Liver (tissue), 9 donors: ENCODE data around the gene PTRH1. TPM values are rescaled to one million over a fixed set of nuclear protein-coding genes. Genes with fewer than 3 reads are reported as not detected.

Experiments
- DNase-seq: peaks from one replicate; pipeline ENCODE4 v3.0.0-alpha.2; 2017; ENCODE audit warnings: low spot score
- H3K27ac ChIP-seq, 2 donors: one replicate each; pipeline ENCODE4 v1.7.0; 2013; ENCODE audit warnings: inconsistent platforms in 2 of 2, low read length in 2 of 2, control low read depth in 1 of 2, low read depth in 1 of 2, mild to moderate bottlenecking in 1 of 2
- H3K27me3 ChIP-seq, 4 donors: one replicate each; pipeline versions ENCODE4 v1.6.1 to v1.7.0; 2013; ENCODE audit warnings: low read length in 3 of 4, inconsistent platforms in 1 of 4, mild to moderate bottlenecking in 1 of 4, moderate library complexity in 1 of 4; ENCODE audit not compliant: control insufficient read depth in 4 of 4, insufficient read depth in 4 of 4
- H3K36me3 ChIP-seq, 4 donors: one replicate each; pipeline versions ENCODE4 v1.6.1 to v1.7.0; 2013; ENCODE audit warnings: low read length in 3 of 4, mild to moderate bottlenecking in 3 of 4, low read depth in 1 of 4, moderate library complexity in 1 of 4; ENCODE audit not compliant: control insufficient read depth in 4 of 4, insufficient read depth in 3 of 4
- H3K4me1 ChIP-seq, 4 donors: one replicate each; pipeline versions ENCODE4 v1.6.1 to v1.7.0; 2013; ENCODE audit warnings: low read length in 3 of 4, mild to moderate bottlenecking in 3 of 4, moderate library complexity in 1 of 4; ENCODE audit not compliant: control insufficient read depth in 4 of 4, insufficient read depth in 4 of 4
- H3K4me3 ChIP-seq, 3 donors: one replicate each; pipeline versions ENCODE4 v1.6.1 to v1.7.0; 2013; ENCODE audit warnings: low read length in 3 of 3, control low read depth in 1 of 3, low read depth in 1 of 3, mild to moderate bottlenecking in 1 of 3
- H3K9ac ChIP-seq, 2 donors: one replicate each; pipeline ENCODE4 v1.7.0; 2013; ENCODE audit warnings: low read length in 2 of 2, mild to moderate bottlenecking in 2 of 2, moderate library complexity in 2 of 2, control low read depth in 1 of 2, low read depth in 1 of 2
- H3K9me3 ChIP-seq, 4 donors: one replicate each; pipeline versions ENCODE4 v1.6.1 to v1.7.0; 2013; ENCODE audit warnings: low read length in 3 of 4; ENCODE audit not compliant: control insufficient read depth in 4 of 4
- EGR1 ChIP-seq, 2 donors: IDR thresholded peaks; 2 replicates each; pipeline ENCODE4 v1.6.1; 2016 to 2018; ENCODE audit warnings: antibody characterized with exemption in 2 of 2, low read depth in 2 of 2
- FOXA1 ChIP-seq: IDR thresholded peaks from 2 replicates; pipeline ENCODE4 v1.6.1; 2016; ENCODE audit warnings: antibody characterized with exemption
- FOXA2 ChIP-seq: IDR thresholded peaks from 2 replicates; pipeline ENCODE4 v1.6.1; 2016; ENCODE audit warnings: antibody characterized with exemption
- GABPA ChIP-seq, 2 donors: IDR thresholded peaks in 1 of 2; conservative IDR thresholded peaks in 1 of 2; 2 replicates each; pipeline ENCODE4 v1.6.1; 2016; ENCODE audit warnings: antibody characterized with exemption in 2 of 2, mild to moderate bottlenecking in 1 of 2, moderate library complexity in 1 of 2
- HNF4A ChIP-seq, 2 donors: conservative IDR thresholded peaks; 2 replicates each; pipeline ENCODE4 v1.6.1; 2016; ENCODE audit warnings: antibody characterized with exemption in 2 of 2, mild to moderate bottlenecking in 2 of 2
- HNF4G ChIP-seq: IDR thresholded peaks from 2 replicates; pipeline ENCODE4 v1.6.1; 2016; ENCODE audit warnings: antibody characterized with exemption
- JUND ChIP-seq, 2 donors: IDR thresholded peaks; 2 replicates each; pipeline ENCODE4 v1.6.1; 2016; ENCODE audit warnings: antibody characterized with exemption in 2 of 2
- MAX ChIP-seq: IDR thresholded peaks from 2 replicates; pipeline ENCODE4 v1.6.1; 2016; ENCODE audit warnings: antibody characterized with exemption
- RAD21 ChIP-seq, 2 donors: IDR thresholded peaks; 2 replicates each; pipeline ENCODE4 v1.6.1; 2016; ENCODE audit warnings: antibody characterized with exemption in 2 of 2, mild to moderate bottlenecking in 2 of 2
- RXRA ChIP-seq, 2 donors: IDR thresholded peaks; 2 replicates each; pipeline ENCODE4 v1.6.1; 2017 to 2018; ENCODE audit warnings: antibody characterized with exemption in 2 of 2, mild to moderate bottlenecking in 1 of 2
- YY1 ChIP-seq: IDR thresholded peaks from 2 replicates; pipeline ENCODE4 v1.6.1; 2016; ENCODE audit warnings: antibody characterized with exemption, mild to moderate bottlenecking
- WGBS: extraction: QIAGEN DNeasy Blood & Tissue Kit; methylation state at CpG from one replicate; pipeline ENCODE4 v1.1.7; 2013; 5-methylcytosine and 5-hydroxymethylcytosine counted together
- polyA plus RNA-seq, 2 donors: library from polyadenylated mRNA; stranded (reverse) in 1 of 2; unstranded in 1 of 2; fragments of 200-250 nt in 1 of 2; fragments of >200 nt in 1 of 2; fragmentation: Nextera tagmentation in 1 of 2; extraction: Ambion mirVana in 1 of 2; gene quantifications; one replicate each; pipeline versions ENCODE4 v1.2.1 to v1.2.3, GENCODE V29; 2013 to 2015
- total RNA-seq, 2 donors: library from RNA; depleted of rRNA; stranded (reverse); fragments of >200 nt; gene quantifications; one replicate each; pipeline ENCODE4 v1.2.3, GENCODE V29; 2014
- TF ChIP-seq, protein P1 (sequence below): fragments of 150-350 bp; IDR thresholded peaks from 2 replicates; pipeline ENCODE4 v1.5.1; 2017; ENCODE audit warnings: improper control_type of control experiment, low read depth, low read length; ENCODE audit not compliant: missing input control
- TF ChIP-seq, protein P2 (sequence below): IDR thresholded peaks from 2 replicates; pipeline ENCODE4 v1.6.1; 2016; ENCODE audit warnings: antibody characterized with exemption
- TF ChIP-seq, protein P3 (sequence below): IDR thresholded peaks from 2 replicates; pipeline ENCODE4 v1.6.1; 2016; ENCODE audit warnings: antibody characterized with exemption
- TF ChIP-seq, protein P4 (sequence below): IDR thresholded peaks from 2 replicates; pipeline ENCODE4 v1.6.1; 2016; ENCODE audit warnings: antibody characterized with exemption, mild to moderate bottlenecking
- donor health status: healthy.
- donor health status: healthy.
- donor health status: healthy.
- donor health status: healthy.
- donor health status: healthy.

The PTRH1 gene
- total and polyA plus RNA-seq, 4 donors: 6.7 to 21.6 (median 9.7) TPM

DNA sequence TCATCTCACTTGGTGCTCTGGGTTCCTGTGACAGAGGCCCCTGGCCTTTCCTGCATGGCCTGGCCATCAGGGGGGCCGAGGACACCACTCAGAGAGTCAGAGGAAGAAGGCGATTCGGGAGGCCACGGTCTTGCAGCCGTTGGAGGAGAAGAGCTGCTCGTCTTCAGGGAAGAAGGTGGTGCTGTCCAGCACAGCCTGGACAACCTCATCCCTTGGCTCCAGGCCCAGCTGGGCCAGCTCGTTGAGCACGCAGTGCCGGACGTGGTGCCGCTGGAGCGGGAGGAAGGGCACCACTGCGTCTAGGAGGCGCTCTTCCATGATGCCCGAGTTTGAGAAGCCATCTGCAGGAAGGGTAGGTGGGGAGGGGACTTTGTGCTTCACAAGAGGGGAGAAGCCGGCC lies 16.5 kb upstream of the PTRH1 start:
- H3K9me3 ChIP-seq: no peaks in the 10 kb centered on the region
- no peaks in the 10 kb centered on the region for H3K27me3 ChIP-seq
- no peak overlapping the region for H3K4me3 ChIP-seq
- 86% methylated on average over 16 of the region's 16 CpGs for WGBS
- peaks cover 0 to 3% (median 1%) of the 10 kb centered on the region in 4 donors for H3K36me3 ChIP-seq
- peaks cover 0 to 9% (median 7%) of the 10 kb centered on the region in 4 donors for H3K4me1 ChIP-seq
- TF ChIP-seq, protein P1, sequence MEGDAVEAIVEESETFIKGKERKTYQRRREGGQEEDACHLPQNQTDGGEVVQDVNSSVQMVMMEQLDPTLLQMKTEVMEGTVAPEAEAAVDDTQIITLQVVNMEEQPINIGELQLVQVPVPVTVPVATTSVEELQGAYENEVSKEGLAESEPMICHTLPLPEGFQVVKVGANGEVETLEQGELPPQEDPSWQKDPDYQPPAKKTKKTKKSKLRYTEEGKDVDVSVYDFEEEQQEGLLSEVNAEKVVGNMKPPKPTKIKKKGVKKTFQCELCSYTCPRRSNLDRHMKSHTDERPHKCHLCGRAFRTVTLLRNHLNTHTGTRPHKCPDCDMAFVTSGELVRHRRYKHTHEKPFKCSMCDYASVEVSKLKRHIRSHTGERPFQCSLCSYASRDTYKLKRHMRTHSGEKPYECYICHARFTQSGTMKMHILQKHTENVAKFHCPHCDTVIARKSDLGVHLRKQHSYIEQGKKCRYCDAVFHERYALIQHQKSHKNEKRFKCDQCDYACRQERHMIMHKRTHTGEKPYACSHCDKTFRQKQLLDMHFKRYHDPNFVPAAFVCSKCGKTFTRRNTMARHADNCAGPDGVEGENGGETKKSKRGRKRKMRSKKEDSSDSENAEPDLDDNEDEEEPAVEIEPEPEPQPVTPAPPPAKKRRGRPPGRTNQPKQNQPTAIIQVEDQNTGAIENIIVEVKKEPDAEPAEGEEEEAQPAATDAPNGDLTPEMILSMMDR: no peak
- TF ChIP-seq JUND (IDR thresholded peaks at IDR 0.05) (no peak), HNF4A (conservative IDR thresholded peaks at IDR 0.05) (no peak), EGR1 (IDR thresholded peaks at IDR 0.05; ENCODE audit: low read depth in 2 of 2) (no peak), MAX (no peak), RAD21 (IDR thresholded peaks at IDR 0.05) (no peak), RXRA (IDR thresholded peaks at IDR 0.05) (no peak), GABPA (IDR thresholded peaks at IDR 0.05 in 1 of 2, conservative IDR thresholded peaks at IDR 0.05 in 1 of 2) (no peak), FOXA2 (no peak), HNF4G (no peak)
- TF ChIP-seq, protein P2, sequence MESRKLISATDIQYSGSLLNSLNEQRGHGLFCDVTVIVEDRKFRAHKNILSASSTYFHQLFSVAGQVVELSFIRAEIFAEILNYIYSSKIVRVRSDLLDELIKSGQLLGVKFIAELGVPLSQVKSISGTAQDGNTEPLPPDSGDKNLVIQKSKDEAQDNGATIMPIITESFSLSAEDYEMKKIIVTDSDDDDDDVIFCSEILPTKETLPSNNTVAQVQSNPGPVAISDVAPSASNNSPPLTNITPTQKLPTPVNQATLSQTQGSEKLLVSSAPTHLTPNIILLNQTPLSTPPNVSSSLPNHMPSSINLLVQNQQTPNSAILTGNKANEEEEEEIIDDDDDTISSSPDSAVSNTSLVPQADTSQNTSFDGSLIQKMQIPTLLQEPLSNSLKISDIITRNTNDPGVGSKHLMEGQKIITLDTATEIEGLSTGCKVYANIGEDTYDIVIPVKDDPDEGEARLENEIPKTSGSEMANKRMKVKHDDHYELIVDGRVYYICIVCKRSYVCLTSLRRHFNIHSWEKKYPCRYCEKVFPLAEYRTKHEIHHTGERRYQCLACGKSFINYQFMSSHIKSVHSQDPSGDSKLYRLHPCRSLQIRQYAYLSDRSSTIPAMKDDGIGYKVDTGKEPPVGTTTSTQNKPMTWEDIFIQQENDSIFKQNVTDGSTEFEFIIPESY: no peak
- H3K9ac ChIP-seq: no peak overlapping the region
- no peak for DNase-seq
- H3K27ac ChIP-seq: no peak overlapping the region

DNA sequence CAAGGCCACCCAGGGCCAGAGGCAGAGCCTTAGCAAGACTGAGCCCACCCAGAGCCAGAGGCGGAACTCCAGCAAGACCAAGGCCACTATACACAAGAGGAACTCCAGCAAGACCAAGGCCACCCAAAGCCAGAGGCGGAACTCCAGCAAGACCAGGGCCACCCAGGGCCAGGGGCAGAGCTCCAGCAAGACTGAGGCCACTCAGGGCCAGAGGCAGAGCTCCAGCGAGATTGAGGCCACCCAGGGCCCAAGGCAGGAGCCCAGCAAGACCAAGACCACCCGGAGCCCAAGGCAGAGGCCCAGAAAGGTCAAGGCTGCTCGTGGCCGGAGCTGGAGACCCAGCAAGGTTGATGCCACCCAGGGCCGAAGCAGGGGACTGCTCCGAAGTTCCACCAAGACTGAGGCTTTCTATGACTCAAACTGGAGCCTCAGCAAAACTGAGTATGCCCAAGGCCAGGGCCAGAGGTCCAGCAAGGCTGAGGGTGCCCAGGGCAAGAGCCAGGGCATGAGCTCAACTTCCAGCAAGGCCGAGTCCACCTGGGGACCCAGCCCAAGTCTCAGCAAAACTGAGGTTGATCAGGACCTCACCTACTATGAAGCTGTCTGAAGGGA lies 15.4 kb upstream of the PTRH1 start:
- peaks cover 0 to 3% (median 1%) of the 10 kb centered on the region in 4 donors for H3K36me3 ChIP-seq
- no peak for DNase-seq
- WGBS: 92% methylated on average over 9 of the region's 9 CpGs
- no peaks in the 10 kb centered on the region for H3K27me3 ChIP-seq
- no peak overlapping the region for H3K4me3 ChIP-seq
- no peak overlapping the region for H3K9ac ChIP-seq
- no peak overlapping the region for H3K27ac ChIP-seq
- TF ChIP-seq HNF4G (no peak), EGR1 (IDR thresholded peaks at IDR 0.05; ENCODE audit: low read depth in 2 of 2) (no peak)
- TF ChIP-seq, protein P3, sequence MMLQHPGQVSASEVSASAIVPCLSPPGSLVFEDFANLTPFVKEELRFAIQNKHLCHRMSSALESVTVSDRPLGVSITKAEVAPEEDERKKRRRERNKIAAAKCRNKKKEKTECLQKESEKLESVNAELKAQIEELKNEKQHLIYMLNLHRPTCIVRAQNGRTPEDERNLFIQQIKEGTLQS: no peak
- no peaks in the 10 kb centered on the region for H3K9me3 ChIP-seq
- peaks cover 0 to 9% (median 7%) of the 10 kb centered on the region in 4 donors for H3K4me1 ChIP-seq

- WGBS: 93% methylated on average over 9 of the region's 9 CpGs
- peaks cover 0 to 9% (median 7%) of the 10 kb centered on the region in 4 donors for H3K4me1 ChIP-seq
- H3K27ac ChIP-seq: no peak overlapping the region
- no peak overlapping the region for H3K4me3 ChIP-seq
- no peaks in the 10 kb centered on the region for H3K9me3 ChIP-seq
- no peak overlapping the region for H3K9ac ChIP-seq
- no peaks in the 10 kb centered on the region for H3K27me3 ChIP-seq
- DNase-seq: no peak
- peaks cover 0 to 3% (median 1%) of the 10 kb centered on the region in 4 donors for H3K36me3 ChIP-seq
- TF ChIP-seq HNF4G (no peak), FOXA1 (no peak), YY1 (no peak), HNF4A (conservative IDR thresholded peaks at IDR 0.05) (no peak), JUND (IDR thresholded peaks at IDR 0.05) (no peak), FOXA2 (no peak), MAX (no peak)
- TF ChIP-seq, protein P1: no peak
- TF ChIP-seq, protein P4, sequence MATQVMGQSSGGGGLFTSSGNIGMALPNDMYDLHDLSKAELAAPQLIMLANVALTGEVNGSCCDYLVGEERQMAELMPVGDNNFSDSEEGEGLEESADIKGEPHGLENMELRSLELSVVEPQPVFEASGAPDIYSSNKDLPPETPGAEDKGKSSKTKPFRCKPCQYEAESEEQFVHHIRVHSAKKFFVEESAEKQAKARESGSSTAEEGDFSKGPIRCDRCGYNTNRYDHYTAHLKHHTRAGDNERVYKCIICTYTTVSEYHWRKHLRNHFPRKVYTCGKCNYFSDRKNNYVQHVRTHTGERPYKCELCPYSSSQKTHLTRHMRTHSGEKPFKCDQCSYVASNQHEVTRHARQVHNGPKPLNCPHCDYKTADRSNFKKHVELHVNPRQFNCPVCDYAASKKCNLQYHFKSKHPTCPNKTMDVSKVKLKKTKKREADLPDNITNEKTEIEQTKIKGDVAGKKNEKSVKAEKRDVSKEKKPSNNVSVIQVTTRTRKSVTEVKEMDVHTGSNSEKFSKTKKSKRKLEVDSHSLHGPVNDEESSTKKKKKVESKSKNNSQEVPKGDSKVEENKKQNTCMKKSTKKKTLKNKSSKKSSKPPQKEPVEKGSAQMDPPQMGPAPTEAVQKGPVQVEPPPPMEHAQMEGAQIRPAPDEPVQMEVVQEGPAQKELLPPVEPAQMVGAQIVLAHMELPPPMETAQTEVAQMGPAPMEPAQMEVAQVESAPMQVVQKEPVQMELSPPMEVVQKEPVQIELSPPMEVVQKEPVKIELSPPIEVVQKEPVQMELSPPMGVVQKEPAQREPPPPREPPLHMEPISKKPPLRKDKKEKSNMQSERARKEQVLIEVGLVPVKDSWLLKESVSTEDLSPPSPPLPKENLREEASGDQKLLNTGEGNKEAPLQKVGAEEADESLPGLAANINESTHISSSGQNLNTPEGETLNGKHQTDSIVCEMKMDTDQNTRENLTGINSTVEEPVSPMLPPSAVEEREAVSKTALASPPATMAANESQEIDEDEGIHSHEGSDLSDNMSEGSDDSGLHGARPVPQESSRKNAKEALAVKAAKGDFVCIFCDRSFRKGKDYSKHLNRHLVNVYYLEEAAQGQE: no peak
Observed at GRCh38 chr9:127730262-127730661, 14.8 kb upstream of the PTRH1 start.
